Measurements from ENCODE around the gene COMT.

COMT gene

DNA sequence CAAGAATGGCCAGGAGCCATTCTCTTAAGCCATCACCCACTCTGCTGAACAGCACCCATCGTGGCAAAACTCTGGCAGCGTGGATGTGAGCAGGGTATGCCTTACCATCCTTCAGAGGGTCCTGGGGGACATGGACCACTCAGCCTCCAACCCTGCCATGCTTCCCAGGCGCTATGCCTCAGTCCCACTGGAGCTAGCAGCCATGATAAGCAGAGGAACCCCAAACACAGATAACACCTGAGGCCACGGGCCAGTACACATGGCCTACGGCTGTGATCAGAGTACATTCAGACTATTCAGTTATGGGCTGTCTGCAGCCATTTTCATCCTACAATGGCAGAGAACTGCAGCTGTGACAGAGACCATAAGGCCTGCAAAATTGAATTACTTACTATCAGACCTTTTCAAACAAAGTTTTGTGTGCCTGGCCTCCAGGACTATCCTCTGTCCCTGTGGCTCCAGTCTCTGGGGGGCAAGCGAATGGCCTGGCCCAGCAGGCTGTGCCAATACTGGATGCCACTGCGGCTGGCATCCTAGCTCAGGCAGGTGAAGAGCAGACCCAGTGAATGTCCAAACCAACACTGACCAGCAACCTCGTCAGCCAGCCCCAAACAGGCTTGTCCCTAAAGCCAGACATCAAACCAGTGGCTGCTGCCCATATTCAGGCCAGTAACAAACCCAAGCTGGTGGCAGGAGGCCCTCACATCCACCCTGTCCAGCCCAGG is 68.2 kb downstream of the COMT start:
- no peak for DNase-seq (ENCODE audit: low read depth in 1 of 2, low spot score in 1 of 2)

GRCh38 chr22:20010307-20011122 is 68.9 kb downstream of the COMT start:
- no peak for DNase-seq (ENCODE audit: low read depth in 1 of 2, low spot score in 1 of 2)

GRCh38 chr22:20011123-20011992 is 69.8 kb downstream of the COMT start:
- no peak for DNase-seq (ENCODE audit: low read depth in 1 of 2, low spot score in 1 of 2)

DNA sequence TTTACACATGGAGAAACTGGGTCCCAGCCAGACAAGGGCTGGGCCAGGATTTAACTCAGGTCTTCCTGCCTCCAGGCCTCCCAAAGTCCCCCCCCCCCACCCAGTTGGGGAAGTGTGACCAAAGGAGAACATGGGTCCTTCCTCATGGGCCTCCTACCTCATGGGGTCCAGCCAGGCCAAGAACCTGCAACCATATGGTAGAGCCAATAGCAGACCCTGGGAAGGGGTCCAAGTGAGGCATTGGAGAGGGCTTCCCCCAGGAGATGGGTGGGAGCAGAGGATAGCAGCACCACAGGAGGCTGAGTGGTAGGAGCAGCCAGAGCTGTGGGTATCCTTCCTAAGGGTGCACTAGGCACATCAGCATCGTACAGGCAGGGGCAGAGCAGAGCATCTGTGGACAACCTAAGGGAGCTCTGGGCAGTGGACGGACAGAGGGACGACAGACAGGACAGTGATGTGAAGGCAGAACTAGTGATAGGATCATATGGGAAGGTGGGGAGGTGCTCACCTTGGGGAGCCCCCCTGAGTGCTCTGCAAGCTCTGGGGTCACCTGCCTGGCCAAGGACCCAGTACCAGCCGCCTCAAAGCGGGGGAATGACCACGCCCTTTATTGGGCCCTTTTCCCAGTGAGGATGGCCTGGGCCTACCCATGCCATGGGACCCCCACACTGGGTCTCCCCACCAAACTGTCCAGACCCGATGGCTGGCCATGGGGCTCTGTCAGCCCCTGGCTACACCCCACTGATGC is 70.6 kb downstream of the COMT start:
- DNase-seq (ENCODE audit: low read depth in 1 of 2, low spot score in 1 of 2): no peak

GRCh38 chr22:20012741-20013331 is 71.3 kb downstream of the COMT start:
- no peak for DNase-seq (ENCODE audit: low read depth in 1 of 2, low spot score in 1 of 2)

DNA sequence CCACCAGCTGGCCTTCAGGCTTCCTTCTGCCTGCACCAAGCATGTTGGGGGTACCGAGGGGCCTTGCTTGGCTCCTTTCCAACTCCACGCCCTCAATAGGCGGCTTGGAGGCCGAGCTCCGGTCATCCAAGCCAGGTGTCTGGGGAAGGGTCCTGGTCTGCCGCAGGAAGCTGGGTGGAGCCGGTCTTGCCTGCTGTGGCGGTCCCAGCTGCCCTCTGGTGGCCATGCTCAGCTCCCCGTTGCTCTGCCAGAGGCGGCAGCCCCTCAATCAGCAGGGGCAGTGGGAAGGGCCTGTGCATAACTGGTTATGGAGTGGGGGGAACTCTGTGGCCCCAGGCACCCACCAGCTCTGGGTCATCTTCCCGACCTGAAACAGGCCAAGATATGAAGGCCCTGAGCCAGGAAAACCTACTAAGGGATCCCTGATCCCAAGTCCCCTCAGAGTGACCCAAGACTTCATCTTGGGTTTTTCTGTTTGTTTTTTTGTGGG is 71.9 kb downstream of the COMT start:
- no peak for DNase-seq (ENCODE audit: low read depth in 1 of 2, low spot score in 1 of 2)

- no peak for DNase-seq (ENCODE audit: low read depth in 1 of 2, low spot score in 1 of 2)
Observed at GRCh38 chr22:20014526-20015186, 73.1 kb downstream of the COMT start.

- DNase-seq (ENCODE audit: low read depth in 1 of 2, low spot score in 1 of 2): no peak
Observed at GRCh38 chr22:20015187-20015625, 73.6 kb downstream of the COMT start.

GRCh38 chr22:20015971-20016733 is 74.6 kb downstream of the COMT start:
- DNase-seq (ENCODE audit: low read depth in 1 of 2, low spot score in 1 of 2): no peak

DNA sequence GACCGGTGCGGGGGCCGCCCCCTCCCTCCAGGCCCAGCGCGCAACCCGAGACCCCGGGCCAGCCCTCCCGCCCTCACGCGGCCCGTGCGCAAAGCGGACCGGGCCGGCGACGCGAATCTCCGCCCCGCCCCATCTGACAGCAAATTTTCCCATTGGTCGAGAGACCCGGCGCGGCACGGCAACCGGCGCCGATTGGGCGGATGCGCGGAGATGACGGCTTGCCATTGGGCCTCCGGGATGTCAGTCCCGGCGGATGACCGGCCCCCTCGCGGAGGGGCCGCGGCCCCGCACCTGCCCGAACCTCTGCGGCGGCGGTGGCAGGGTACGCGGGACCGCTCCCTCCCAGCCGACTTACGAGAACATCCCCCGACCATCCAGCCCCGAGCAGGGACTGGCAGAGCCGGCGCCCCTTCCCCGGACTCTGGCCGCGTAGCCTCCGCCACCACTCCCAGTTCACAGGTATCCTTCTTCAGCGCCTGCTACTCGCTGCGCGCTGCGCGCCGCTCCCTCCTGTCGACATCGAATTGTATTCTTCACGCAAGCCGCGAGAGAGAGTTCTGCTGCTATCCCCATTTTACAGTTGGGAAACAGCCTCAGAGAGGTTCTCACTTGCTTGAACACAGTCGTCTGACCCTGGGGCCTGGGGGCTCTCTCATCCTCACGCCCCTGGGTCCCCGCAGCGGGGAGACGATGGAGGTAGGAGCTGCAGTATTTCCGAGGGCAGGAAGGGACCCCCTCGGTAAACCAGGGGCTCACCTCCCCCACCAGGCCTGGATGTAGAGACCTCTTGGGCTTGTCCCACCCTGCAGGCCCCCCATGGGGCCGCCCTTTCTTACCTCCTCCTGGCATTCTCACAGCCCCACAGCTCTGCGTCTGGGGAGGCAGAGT is 75.4 kb downstream of the COMT start, which contains the start of gene ARVCF:
Gene ARVCF, minus strand, starts transcription at position 90 of the 888 bp plus-strand sequence. CDS start 26,029 bp downstream, outside the sequence.
- peak; percentile 85 to 89 for DNase-seq (ENCODE audit: low read depth in 1 of 2, low spot score in 1 of 2)

GRCh38 chr22:20017622-20017958 is 76.0 kb downstream of the COMT start:
- DNase-seq (ENCODE audit: low read depth in 1 of 2, low spot score in 1 of 2): no peak

GRCh38 chr22:20018001-20018400 is 76.4 kb downstream of the COMT start:
- DNase-seq (ENCODE audit: low read depth in 1 of 2, low spot score in 1 of 2): no peak

Measured in activated T-helper 1 cell treated with anti-CD3 and anti-CD28 coated beads, Interleukin-2, amount 50 U/mL, for 16 hours (primary cell).